Uterus (tissue), 2 donors: ENCODE data around the gene RAN.

Source experiments
- CTCF ChIP-seq, 4 experiments: fragments of 200-600 bp in 2 of 4; fragments of 450-650 bp in 2 of 4; sonication (generic) in 2 of 4; IDR thresholded peaks; one replicate each; pipeline ENCODE4 v1.5.1; 2016 to 2019; ENCODE audit warnings: antibody characterized with exemption in 4 of 4, mild to moderate bottlenecking in 2 of 4, moderate library complexity in 1 of 4
- POLR2A ChIP-seq, 2 donors: fragments of 450-650 bp; IDR thresholded peaks; one replicate each; pipeline ENCODE4 v1.6.1; 2016; ENCODE audit warnings: antibody characterized with exemption in 2 of 2, mild to moderate bottlenecking in 1 of 2, moderate library complexity in 1 of 2

GRCh38 chr12:130868412-130868811 lies 3.5 kb upstream of the RAN start:
- TF ChIP-seq CTCF (IDR thresholded peaks at IDR 0.05) (no peak), POLR2A (IDR thresholded peaks at IDR 0.05) (no peak)
